Stomach (tissue), 9 donors: Measurements from ENCODE around the gene SPAG6. TPM values are rescaled to one million over a fixed set of nuclear protein-coding genes. Genes with fewer than 3 reads are reported as not detected.

Source experiments
- DNase-seq, 2 donors: peaks; one replicate each; pipeline versions ENCODE4 v3.0.0 to v3.0.0-alpha.2; 2013 to 2019
- H3K27ac ChIP-seq, 5 donors: fragments of 200-600 bp in 4 of 5; sonication (generic) in 4 of 5; one replicate each; pipeline ENCODE4 v1.5.1; 2013 to 2019; ENCODE audit warnings: mild to moderate bottlenecking in 1 of 5, moderate library complexity in 1 of 5
- H3K27me3 ChIP-seq, 3 donors: fragments of 200-600 bp; sonication (generic); one replicate each; pipeline ENCODE4 v1.5.1; 2017 to 2019; ENCODE audit warnings: mixed run types in 1 of 3
- H3K36me3 ChIP-seq, 4 donors: fragments of 200-600 bp; sonication (generic); 1 replicate in 3 of 4; 2 replicates in 1 of 4; pipeline ENCODE4 v1.5.1; 2016 to 2019
- H3K4me1 ChIP-seq, 4 donors: fragments of 200-600 bp; sonication (generic); one replicate each; pipeline ENCODE4 v1.5.1; 2016 to 2019
- H3K4me3 ChIP-seq, 4 donors: fragments of 200-600 bp; sonication (generic) in 3 of 4; one replicate each; pipeline ENCODE4 v1.5.1; 2016 to 2019; ENCODE audit warnings: mild to moderate bottlenecking in 1 of 4
- H3K9me3 ChIP-seq, 4 donors: fragments of 200-600 bp; sonication (generic); one replicate each; pipeline ENCODE4 v1.5.1; 2016 to 2019
- CTCF ChIP-seq, 7 experiments: fragments of 450-650 bp in 4 of 7; fragments of 200-600 bp in 3 of 7; sonication (generic) in 3 of 7; IDR thresholded peaks; one replicate each; pipeline ENCODE4 v1.5.1; 2016 to 2019; ENCODE audit warnings: antibody characterized with exemption in 7 of 7, control low read depth in 2 of 7, mild to moderate bottlenecking in 1 of 7
- EP300 ChIP-seq: sonication (generic); formaldehyde crosslinking; IDR thresholded peaks from one replicate; pipeline ENCODE4 v1.6.1; 2017; ENCODE audit warnings: antibody characterized with exemption
- POLR2A ChIP-seq, 4 donors: fragments of 450-650 bp; IDR thresholded peaks; one replicate each; pipeline ENCODE4 v1.6.1; 2016; ENCODE audit warnings: antibody characterized with exemption in 4 of 4, control low read depth in 2 of 4, mild to moderate bottlenecking in 1 of 4, moderate library complexity in 1 of 4
- POLR2AphosphoS5 ChIP-seq, 3 donors: sonication (generic); formaldehyde crosslinking; IDR thresholded peaks; one replicate each; pipeline ENCODE4 v1.6.1; 2016; ENCODE audit warnings: antibody characterized with exemption in 3 of 3
- WGBS, 5 donors: extraction: QIAGEN DNeasy Blood & Tissue Kit in 3 of 5; methylation state at CpG; one replicate each; pipeline versions ENCODE4 v1.1.5 to v1.1.7; 2013 to 2018; 5-methylcytosine and 5-hydroxymethylcytosine counted together
- intact Hi-C: fragments of 100-400 bp; cut with DNase I; formaldehyde crosslinking; loops from one replicate; pipeline ENCODE4 v1.15.1; 2023; ENCODE audit warnings: low total_unique reads
- polyA plus RNA-seq, 3 donors: library from polyadenylated mRNA; stranded (reverse); fragments of 200-250 nt; gene quantifications; one replicate each; pipeline ENCODE4 v1.2.3, GENCODE V29; 2013
- total RNA-seq, 5 donors: library from RNA; depleted of rRNA; stranded (reverse); fragments of >200 nt; gene quantifications; one replicate each; pipeline versions ENCODE4 v1.1.0 to v1.2.3, GENCODE V29; 2014 to 2016
- donor health status: healthy with polysubstance abuse.
- donor health status: Bipolar disorder and iron deficiency.
- donor health status: healthy.

Gene SPAG6
- total and polyA plus RNA-seq, 8 donors = not detected

DNA sequence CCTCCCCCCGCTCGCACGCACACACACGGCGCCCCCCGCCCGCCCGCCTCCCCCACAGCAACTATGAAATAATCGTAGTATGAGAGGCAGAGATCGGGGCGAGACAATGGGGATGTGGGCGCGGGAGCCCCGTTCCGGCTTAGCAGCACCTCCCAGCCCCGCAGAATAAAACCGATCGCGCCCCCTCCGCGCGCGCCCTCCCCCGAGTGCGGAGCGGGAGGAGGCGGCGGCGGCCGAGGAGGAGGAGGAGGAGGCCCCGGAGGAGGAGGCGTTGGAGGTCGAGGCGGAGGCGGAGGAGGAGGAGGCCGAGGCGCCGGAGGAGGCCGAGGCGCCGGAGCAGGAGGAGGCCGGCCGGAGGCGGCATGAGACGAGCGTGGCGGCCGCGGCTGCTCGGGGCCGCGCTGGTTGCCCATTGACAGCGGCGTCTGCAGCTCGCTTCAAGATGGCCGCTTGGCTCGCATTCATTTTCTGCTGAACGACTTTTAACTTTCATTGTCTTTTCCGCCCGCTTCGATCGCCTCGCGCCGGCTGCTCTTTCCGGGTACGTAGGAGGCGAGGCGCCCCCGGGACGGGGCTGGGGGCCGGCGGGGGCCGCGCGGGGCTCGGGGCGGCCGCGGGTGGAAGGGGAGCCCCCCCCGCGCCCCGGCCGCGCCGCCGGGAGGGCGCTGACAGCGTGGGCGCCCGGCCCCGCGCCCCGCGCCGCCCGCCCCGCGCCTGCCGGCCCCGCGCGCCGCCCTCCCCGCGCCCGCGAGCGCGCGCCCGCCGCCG is 24.0 kb upstream of the SPAG6 start:
- no peaks in the 10 kb centered on the region for H3K36me3 ChIP-seq
- H3K4me1 ChIP-seq = peaks cover 30 to 75% (median 58%) of the 10 kb centered on the region in 4 donors
- intact Hi-C loops = no loop called here

GRCh38 chr10:22321924-22322640 is 23.2 kb upstream of the SPAG6 start:
- H3K36me3 ChIP-seq = peaks cover 0 to 5% (median 2%) of the 10 kb centered on the region in 4 donors
- DNase-seq = peak in 1 of 2 donors; percentile 62
- H3K27ac ChIP-seq = peak overlapping the region in 2 of 5 donors; percentile 35 to 65
- intact Hi-C loops = no loop called here
- peaks cover 30 to 74% (median 57%) of the 10 kb centered on the region in 4 donors for H3K4me1 ChIP-seq
- peaks cover 0 to 37% (median 10%) of the 10 kb centered on the region in 3 donors for H3K27me3 ChIP-seq
- 3 to 7% (median 5%) methylated on average over 14 to 57 of the region's 57 CpGs for WGBS, 5 donors
- H3K9me3 ChIP-seq = no peaks in the 10 kb centered on the region
- H3K4me3 ChIP-seq = peak overlapping the region; percentile 56 to 75 (median 66)
- TF ChIP-seq EP300 = no peak
- TF ChIP-seq CTCF (IDR thresholded peaks at IDR 0.05) = no peak
- no peak for TF ChIP-seq POLR2AphosphoS5 (IDR thresholded peaks at IDR 0.05)
- no peak for TF ChIP-seq POLR2A (IDR thresholded peaks at IDR 0.05)

More for the DNA sequence above, 24.0 kb upstream of the SPAG6 start:
- Histone ChIP-seq H3K9me3 (no peaks in the 10 kb centered on the region), H3K27ac (peak overlapping the region; percentile 88 to 97 (median 93)), H3K4me3 (peak overlapping the region; percentile 74 to 93 (median 80)), H3K27me3 (peaks cover 0 to 37% (median 10%) of the 10 kb centered on the region in 3 donors)
- DNase-seq = peak; percentile 57 to 90
- TF ChIP-seq POLR2A (IDR thresholded peaks at IDR 0.05) (no peak), EP300 (no peak), POLR2AphosphoS5 (IDR thresholded peaks at IDR 0.05) (peak in 2 of 3 donors; percentile 27 to 54), CTCF (IDR thresholded peaks at IDR 0.05) (no peak)
- WGBS, 5 donors = 0 to 2% (median 1%) methylated on average over 40 to 106 of the region's 114 CpGs

GRCh38 chr10:22322641-22323160 is 22.6 kb upstream of the SPAG6 start:
- TF ChIP-seq CTCF (IDR thresholded peaks at IDR 0.05) (no peak), POLR2AphosphoS5 (IDR thresholded peaks at IDR 0.05) (no peak), EP300 (no peak), POLR2A (IDR thresholded peaks at IDR 0.05) (no peak)
- Histone ChIP-seq H3K9me3 (no peaks in the 10 kb centered on the region), H3K27me3 (peaks cover 0 to 37% (median 10%) of the 10 kb centered on the region in 3 donors), H3K27ac (no peak overlapping the region), H3K4me3 (peak overlapping the region; percentile 56 to 75 (median 66)), H3K4me1 (peaks cover 27 to 68% (median 51%) of the 10 kb centered on the region in 4 donors), H3K36me3 (peaks cover 0 to 12% (median 6%) of the 10 kb centered on the region in 4 donors)
- intact Hi-C loops = no loop called here
- DNase-seq = no peak
- WGBS, 5 donors = 73 to 79% (median 74%) methylated on average over 5 of the region's 5 CpGs
